ENCODE results near the gene RANBP1. TPM values are rescaled to one million over a fixed set of nuclear protein-coding genes. Genes with fewer than 3 reads are reported as not detected.
A peak's percentile ranks its signal among the peaks of the same experiment; 100 is the strongest.

Gene RANBP1
- total RNA-seq, 1 experiment from 2014 or later: 195 TPM

- intact Hi-C loops (cut with micrococcal nuclease): no loop called here
- Mint-ChIP-seq H3K27ac (ENCODE audit: low read depth, unreplicated experiment) (no peak overlapping the region), H3K36me3 (ENCODE audit: insufficient read depth, unreplicated experiment) (peaks cover 3% of the 10 kb centered on the region), H3K4me1 (ENCODE audit: insufficient read depth, unreplicated experiment) (no peaks in the 10 kb centered on the region), H3K9me3 (ENCODE audit: unreplicated experiment) (no peaks in the 10 kb centered on the region), H3K4me3 (ENCODE audit: unreplicated experiment) (no peak overlapping the region), H3K27me3 (ENCODE audit: insufficient read depth, unreplicated experiment) (no peaks in the 10 kb centered on the region)
- DNase-seq (ENCODE audit: unreplicated experiment): no peak
- ChIA-PET CTCF (interaction anchor here (6.0 kb wide), 1 partner anchor 132 kb away, joined by 51 read pairs; no protein-coding TSS in a partner anchor), POLR2A (no interaction called here)
- BruUV-seq (replicated peaks): no TSS peak
- no peak for TF ChIP-seq CTCF (IDR thresholded peaks at IDR 0.05; ENCODE audit: unreplicated experiment)
These were observed 36.6 kb downstream of the RANBP1 start for GRCh38 chr22:20152464-20152890.

GRCh38 chr22:20153945-20154344, 38.0 kb downstream of the RANBP1 start:
- ChIA-PET CTCF (interaction anchor here (6.0 kb wide), 1 partner anchor 130 kb away, joined by 51 read pairs; no protein-coding TSS in a partner anchor), POLR2A (no interaction called here)
- Mint-ChIP-seq H3K27me3 (ENCODE audit: insufficient read depth, unreplicated experiment) (no peaks in the 10 kb centered on the region), H3K4me1 (ENCODE audit: insufficient read depth, unreplicated experiment) (no peaks in the 10 kb centered on the region), H3K9me3 (ENCODE audit: unreplicated experiment) (no peaks in the 10 kb centered on the region), H3K27ac (ENCODE audit: low read depth, unreplicated experiment) (no peak overlapping the region), H3K36me3 (ENCODE audit: insufficient read depth, unreplicated experiment) (no peaks in the 10 kb centered on the region), H3K4me3 (ENCODE audit: unreplicated experiment) (no peak overlapping the region)
- intact Hi-C loops (cut with micrococcal nuclease): no loop called here
- TF ChIP-seq CTCF (IDR thresholded peaks at IDR 0.05; ENCODE audit: unreplicated experiment): no peak
- DNase-seq (ENCODE audit: unreplicated experiment): no peak
- no TSS peak for BruUV-seq (replicated peaks)

- H3K27me3 Mint-ChIP-seq (ENCODE audit: insufficient read depth, unreplicated experiment): no peaks in the 10 kb centered on the region
- TF ChIP-seq CTCF (IDR thresholded peaks at IDR 0.05; ENCODE audit: unreplicated experiment): no peak
- ChIA-PET POLR2A (interaction anchor here (1.0 kb wide), 1 partner anchor 127 kb away, joined by 4 read pairs; no protein-coding TSS in a partner anchor), CTCF (interaction anchor here (6.0 kb wide), 1 partner anchor 130 kb away, joined by 51 read pairs; no protein-coding TSS in a partner anchor)
- no TSS peak for BruUV-seq (replicated peaks)
- intact Hi-C loops (cut with micrococcal nuclease): no loop called here
- H3K4me1 Mint-ChIP-seq (ENCODE audit: insufficient read depth, unreplicated experiment): no peaks in the 10 kb centered on the region
- no peaks in the 10 kb centered on the region for H3K9me3 Mint-ChIP-seq (ENCODE audit: unreplicated experiment)
- no peak for DNase-seq (ENCODE audit: unreplicated experiment)
- H3K27ac Mint-ChIP-seq (ENCODE audit: low read depth, unreplicated experiment): no peak overlapping the region
- no peak overlapping the region for H3K4me3 Mint-ChIP-seq (ENCODE audit: unreplicated experiment)
- H3K36me3 Mint-ChIP-seq (ENCODE audit: insufficient read depth, unreplicated experiment): no peaks in the 10 kb centered on the region
These were observed 38.8 kb downstream of the RANBP1 start for GRCh38 chr22:20154602-20155187.

- H3K27me3 Mint-ChIP-seq (ENCODE audit: insufficient read depth, unreplicated experiment): no peaks in the 10 kb centered on the region
- H3K27ac Mint-ChIP-seq (ENCODE audit: low read depth, unreplicated experiment): no peak overlapping the region
- ChIA-PET CTCF (interaction anchor here (2.0 to 6.0 kb wide), 2 partner anchors 129 to 136 kb away, joined by 6 to 51 read pairs; no protein-coding TSS in a partner anchor), POLR2A (interaction anchor here (1.0 kb wide), 1 partner anchor 126 kb away, joined by 4 read pairs; no protein-coding TSS in a partner anchor)
- peak; percentile 47 for DNase-seq (ENCODE audit: unreplicated experiment)
- H3K36me3 Mint-ChIP-seq (ENCODE audit: insufficient read depth, unreplicated experiment): no peaks in the 10 kb centered on the region
- BruUV-seq (replicated peaks): no TSS peak
- no peak for TF ChIP-seq CTCF (IDR thresholded peaks at IDR 0.05; ENCODE audit: unreplicated experiment)
- H3K4me1 Mint-ChIP-seq (ENCODE audit: insufficient read depth, unreplicated experiment): no peaks in the 10 kb centered on the region
- no peaks in the 10 kb centered on the region for H3K9me3 Mint-ChIP-seq (ENCODE audit: unreplicated experiment)
- intact Hi-C loops (cut with micrococcal nuclease): loop anchor here (2.0 kb wide), 2 partner anchors 83 to 301 kb away; no protein-coding TSS in a partner anchor
- H3K4me3 Mint-ChIP-seq (ENCODE audit: unreplicated experiment): no peak overlapping the region
These were observed 39.6 kb downstream of the RANBP1 start for GRCh38 chr22:20155330-20156041.
